Adrenal gland (tissue), 5 donors: ENCODE measurements around the gene DNAJC1.

Source experiments
- POLR2A ChIP-seq, 2 donors: fragments of 450-650 bp; IDR thresholded peaks; one replicate each; pipeline ENCODE4 v1.6.1; 2017; ENCODE audit warnings: antibody characterized with exemption in 2 of 2, mild to moderate bottlenecking in 2 of 2, moderate library complexity in 1 of 2
- TF ChIP-seq, protein P1 (sequence below), 6 experiments: fragments of 450-650 bp in 4 of 6; fragments of 200-600 bp in 2 of 6; sonication (generic) in 1 of 6; IDR thresholded peaks; 1 replicate in 5 of 6; 2 replicates in 1 of 6; pipeline versions ENCODE4 v1.5.1 to v1.8.0; 2016 to 2021; ENCODE audit warnings: antibody characterized with exemption in 6 of 6, mild to moderate bottlenecking in 2 of 6, moderate library complexity in 1 of 6
- donor health status: DM: no; HTN: no; CAD: no.

DNA sequence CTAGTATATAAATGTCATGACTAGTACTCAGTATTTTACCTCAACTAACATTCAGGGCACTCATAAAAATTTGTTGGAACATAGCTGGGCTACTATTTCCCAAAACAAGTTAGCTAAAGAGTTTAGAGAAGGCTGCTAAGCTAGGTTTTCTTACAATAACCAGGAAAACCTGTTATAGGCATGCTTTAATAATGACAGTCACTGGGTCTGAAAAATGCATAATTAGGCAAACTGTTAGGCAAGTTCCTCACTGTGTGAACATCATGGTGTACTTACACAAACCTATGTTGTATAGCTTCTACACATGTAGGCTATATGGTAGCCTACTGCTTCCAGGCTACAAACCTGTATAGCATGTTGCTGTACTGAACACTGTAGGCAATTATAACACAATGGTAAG lies 79.0 kb downstream of the DNAJC1 start:
- TF ChIP-seq, protein P1, sequence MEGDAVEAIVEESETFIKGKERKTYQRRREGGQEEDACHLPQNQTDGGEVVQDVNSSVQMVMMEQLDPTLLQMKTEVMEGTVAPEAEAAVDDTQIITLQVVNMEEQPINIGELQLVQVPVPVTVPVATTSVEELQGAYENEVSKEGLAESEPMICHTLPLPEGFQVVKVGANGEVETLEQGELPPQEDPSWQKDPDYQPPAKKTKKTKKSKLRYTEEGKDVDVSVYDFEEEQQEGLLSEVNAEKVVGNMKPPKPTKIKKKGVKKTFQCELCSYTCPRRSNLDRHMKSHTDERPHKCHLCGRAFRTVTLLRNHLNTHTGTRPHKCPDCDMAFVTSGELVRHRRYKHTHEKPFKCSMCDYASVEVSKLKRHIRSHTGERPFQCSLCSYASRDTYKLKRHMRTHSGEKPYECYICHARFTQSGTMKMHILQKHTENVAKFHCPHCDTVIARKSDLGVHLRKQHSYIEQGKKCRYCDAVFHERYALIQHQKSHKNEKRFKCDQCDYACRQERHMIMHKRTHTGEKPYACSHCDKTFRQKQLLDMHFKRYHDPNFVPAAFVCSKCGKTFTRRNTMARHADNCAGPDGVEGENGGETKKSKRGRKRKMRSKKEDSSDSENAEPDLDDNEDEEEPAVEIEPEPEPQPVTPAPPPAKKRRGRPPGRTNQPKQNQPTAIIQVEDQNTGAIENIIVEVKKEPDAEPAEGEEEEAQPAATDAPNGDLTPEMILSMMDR (IDR thresholded peaks at IDR 0.05): no peak
- no peak for TF ChIP-seq POLR2A (IDR thresholded peaks at IDR 0.05)
